Measurements from ENCODE around the gene ARL8B.

DNA sequence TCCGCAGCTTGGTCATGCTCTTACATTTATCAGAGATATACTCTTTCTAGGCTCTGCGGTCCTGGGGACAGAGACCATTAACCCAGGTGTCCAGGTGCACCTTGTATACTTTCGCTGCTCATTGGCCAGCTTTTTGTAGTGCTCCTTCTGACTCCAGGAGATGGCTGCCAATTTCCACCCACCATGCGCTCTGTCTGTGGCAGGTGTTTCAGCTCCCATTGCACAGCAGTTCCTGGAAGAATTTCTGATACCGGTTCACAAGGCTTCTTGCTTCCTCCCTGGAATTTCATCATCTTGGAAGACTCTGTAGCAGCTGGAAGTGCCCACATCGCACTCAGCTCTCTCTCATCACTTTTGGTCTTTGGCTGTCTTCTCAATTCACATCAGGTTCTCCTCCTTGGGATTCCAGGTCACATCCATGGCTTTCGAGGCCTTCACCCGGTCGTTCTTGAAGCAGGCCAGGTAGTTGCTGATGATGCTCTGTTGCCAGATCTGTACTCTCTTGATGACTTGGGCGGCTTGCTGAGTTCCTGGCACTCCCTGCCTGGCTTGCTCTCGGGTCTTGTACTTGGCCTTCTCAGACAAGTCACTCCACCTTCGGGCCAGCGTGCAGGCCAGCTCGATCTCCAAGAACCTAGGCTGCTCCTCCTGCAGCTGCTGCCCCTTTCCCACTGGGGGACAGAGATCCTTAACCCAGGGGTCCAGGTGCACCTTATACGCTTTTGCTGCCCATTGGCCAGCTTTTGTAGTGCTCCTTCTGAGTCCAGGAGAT, 41.1 kb upstream of the ARL8B start:
- TF ChIP-seq, protein P1, sequence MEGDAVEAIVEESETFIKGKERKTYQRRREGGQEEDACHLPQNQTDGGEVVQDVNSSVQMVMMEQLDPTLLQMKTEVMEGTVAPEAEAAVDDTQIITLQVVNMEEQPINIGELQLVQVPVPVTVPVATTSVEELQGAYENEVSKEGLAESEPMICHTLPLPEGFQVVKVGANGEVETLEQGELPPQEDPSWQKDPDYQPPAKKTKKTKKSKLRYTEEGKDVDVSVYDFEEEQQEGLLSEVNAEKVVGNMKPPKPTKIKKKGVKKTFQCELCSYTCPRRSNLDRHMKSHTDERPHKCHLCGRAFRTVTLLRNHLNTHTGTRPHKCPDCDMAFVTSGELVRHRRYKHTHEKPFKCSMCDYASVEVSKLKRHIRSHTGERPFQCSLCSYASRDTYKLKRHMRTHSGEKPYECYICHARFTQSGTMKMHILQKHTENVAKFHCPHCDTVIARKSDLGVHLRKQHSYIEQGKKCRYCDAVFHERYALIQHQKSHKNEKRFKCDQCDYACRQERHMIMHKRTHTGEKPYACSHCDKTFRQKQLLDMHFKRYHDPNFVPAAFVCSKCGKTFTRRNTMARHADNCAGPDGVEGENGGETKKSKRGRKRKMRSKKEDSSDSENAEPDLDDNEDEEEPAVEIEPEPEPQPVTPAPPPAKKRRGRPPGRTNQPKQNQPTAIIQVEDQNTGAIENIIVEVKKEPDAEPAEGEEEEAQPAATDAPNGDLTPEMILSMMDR (IDR thresholded peaks at IDR 0.05), result no peak
- TF ChIP-seq EP300 (IDR thresholded peaks at IDR 0.05), result no peak
